Mammary epithelial cell (primary cell): Measurements from ENCODE around the gene TIPARP.

Experiments used
- EZH2 ChIP-seq: IDR thresholded peaks from 2 replicates; pipeline ENCODE4 v1.6.1; 2012; ENCODE audit warnings: low read length, inconsistent platforms, borderline replicate concordance
- TF ChIP-seq, protein P1 (sequence below), 2 donors: IDR thresholded peaks in 1 of 2; conservative IDR thresholded peaks in 1 of 2; 2 replicates each; pipeline ENCODE4 v1.5.1; 2011 to 2012; ENCODE audit warnings: inconsistent platforms in 2 of 2, low read length in 2 of 2, mild to moderate bottlenecking in 2 of 2, control low read depth in 1 of 2, low read depth in 1 of 2; ENCODE audit not compliant: insufficient read depth in 1 of 2; ENCODE audit errors: extremely low read depth in 1 of 2

- TF ChIP-seq, protein P1, sequence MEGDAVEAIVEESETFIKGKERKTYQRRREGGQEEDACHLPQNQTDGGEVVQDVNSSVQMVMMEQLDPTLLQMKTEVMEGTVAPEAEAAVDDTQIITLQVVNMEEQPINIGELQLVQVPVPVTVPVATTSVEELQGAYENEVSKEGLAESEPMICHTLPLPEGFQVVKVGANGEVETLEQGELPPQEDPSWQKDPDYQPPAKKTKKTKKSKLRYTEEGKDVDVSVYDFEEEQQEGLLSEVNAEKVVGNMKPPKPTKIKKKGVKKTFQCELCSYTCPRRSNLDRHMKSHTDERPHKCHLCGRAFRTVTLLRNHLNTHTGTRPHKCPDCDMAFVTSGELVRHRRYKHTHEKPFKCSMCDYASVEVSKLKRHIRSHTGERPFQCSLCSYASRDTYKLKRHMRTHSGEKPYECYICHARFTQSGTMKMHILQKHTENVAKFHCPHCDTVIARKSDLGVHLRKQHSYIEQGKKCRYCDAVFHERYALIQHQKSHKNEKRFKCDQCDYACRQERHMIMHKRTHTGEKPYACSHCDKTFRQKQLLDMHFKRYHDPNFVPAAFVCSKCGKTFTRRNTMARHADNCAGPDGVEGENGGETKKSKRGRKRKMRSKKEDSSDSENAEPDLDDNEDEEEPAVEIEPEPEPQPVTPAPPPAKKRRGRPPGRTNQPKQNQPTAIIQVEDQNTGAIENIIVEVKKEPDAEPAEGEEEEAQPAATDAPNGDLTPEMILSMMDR (conservative IDR thresholded peaks at IDR 0.05 in 1 of 2, IDR thresholded peaks at IDR 0.05 in 1 of 2; ENCODE audit: extremely low read depth in 1 of 2, insufficient read depth in 1 of 2, low read depth in 1 of 2, low read length in 2 of 2): no peak
- TF ChIP-seq EZH2: no peak
Measured at GRCh38 chr3:156658732-156659090, 15.7 kb upstream of the TIPARP start.
